Neuron (in vitro differentiated cells): ENCODE data around the gene PLPP1.
"Not testable (repeated sequence)": the region's sequence is repeated elsewhere in the genome, so short reads cannot be mapped to it uniquely, and the experiment has no call there.

Experiments
- H2AFZ ChIP-seq: one replicate; pipeline ENCODE4 v1.6.1; 2013; ENCODE audit warnings: low read depth, mild to moderate bottlenecking, inconsistent platforms, low read length, moderate library complexity
- H3K27me3 ChIP-seq: one replicate; pipeline ENCODE4 v1.6.1; 2013; ENCODE audit warnings: low read length; ENCODE audit not compliant: insufficient read depth
- H3K36me3 ChIP-seq: one replicate; pipeline ENCODE4 v1.6.1; 2013; ENCODE audit warnings: low read length; ENCODE audit not compliant: insufficient read depth
- H3K4me1 ChIP-seq: one replicate; pipeline ENCODE4 v1.6.1; 2013; ENCODE audit warnings: low read length; ENCODE audit not compliant: insufficient read depth
- H3K4me3 ChIP-seq: 2 replicates; pipeline ENCODE4 v1.5.1; 2013; ENCODE audit warnings: mild to moderate bottlenecking, low read length, moderate library complexity
- H3K9me3 ChIP-seq: one replicate; pipeline ENCODE4 v1.6.1; 2013; ENCODE audit warnings: low read length

The PLPP1 gene

DNA sequence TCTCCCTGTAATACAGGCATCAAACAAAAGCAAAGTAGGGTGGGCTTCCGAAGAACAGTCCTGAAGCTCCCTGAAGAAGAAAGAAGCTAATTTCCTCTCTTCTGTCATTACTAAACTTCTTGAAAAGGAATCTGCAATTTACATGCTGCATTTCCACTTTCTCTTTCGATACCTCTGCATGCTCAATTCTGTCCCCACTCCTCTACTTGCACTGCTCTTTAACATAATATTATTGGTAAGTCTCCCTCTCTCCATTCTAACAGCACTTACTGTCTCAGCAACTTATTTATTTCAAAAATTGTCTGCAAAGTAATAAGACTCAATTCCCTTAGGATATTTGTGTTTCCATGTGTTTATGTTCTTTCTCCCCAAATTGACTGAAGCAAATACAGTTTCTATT is 3.9 kb upstream of the PLPP1 start:
- H3K4me3 ChIP-seq, result no peak overlapping the region
- H3K36me3 ChIP-seq, result no peaks in the 10 kb centered on the region
- peaks cover 3% of the 10 kb centered on the region for H3K27me3 ChIP-seq
- peaks cover 8% of the 10 kb centered on the region for H3K4me1 ChIP-seq
- no peak overlapping the region for H2AFZ ChIP-seq
- no peaks in the 10 kb centered on the region for H3K9me3 ChIP-seq

DNA sequence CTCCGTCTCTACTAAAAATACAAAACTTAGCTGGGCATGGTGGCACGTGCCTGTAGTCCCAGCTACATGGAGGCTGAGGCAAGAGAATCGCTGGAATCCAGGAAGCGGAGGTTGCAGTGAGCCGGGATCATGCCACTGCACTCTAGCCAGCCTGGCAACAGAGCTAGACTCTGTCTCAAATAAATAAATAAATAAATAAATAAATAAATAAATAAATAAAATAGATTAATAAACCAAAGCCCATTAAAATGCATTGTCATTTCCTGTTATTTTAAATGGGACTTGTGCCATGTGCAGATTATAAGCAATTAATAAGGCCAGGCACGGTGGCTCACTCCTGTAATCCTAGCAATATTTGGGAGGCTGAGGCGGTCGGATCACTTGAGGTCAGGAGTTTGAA is 2.6 kb upstream of the PLPP1 start:
- H3K36me3 ChIP-seq, H2AFZ ChIP-seq, H3K9me3 ChIP-seq, H3K27me3 ChIP-seq, H3K4me3 ChIP-seq: not testable (repeated sequence)
- H3K4me1 ChIP-seq, result peaks cover 17% of the 10 kb centered on the region

DNA sequence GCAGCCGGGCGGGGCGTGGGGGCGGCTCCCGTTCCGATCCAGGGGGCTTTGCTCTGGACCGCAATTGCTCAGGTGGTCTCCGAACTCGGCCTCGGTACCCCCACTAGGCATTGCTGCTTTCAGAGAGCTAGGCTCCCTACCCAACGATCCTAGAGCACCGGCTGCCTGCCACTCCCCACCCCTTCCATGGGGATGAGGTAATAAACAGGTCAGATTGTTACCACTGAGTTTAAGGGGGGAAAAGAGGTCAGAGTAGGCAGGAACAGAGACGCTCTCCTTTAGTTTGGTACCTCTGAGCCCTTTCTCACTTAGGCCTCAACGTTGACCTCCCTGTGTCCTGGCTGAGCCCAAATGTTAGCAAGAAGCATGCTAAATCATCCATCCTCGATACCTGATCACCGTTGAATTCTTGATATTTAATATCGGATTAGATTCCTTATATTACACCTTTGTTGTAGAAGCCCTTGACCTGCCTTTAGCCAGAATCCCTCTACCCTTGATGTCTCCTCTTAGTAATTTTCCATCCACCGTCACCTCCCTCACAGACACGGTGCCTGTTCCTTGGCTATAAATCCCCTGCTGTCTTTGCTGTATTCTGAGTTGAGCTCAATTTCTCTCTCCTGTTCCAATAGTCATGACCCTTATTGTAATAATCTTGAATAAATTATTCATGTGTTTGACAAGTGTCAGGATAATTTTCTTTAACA is 588 bp upstream of the PLPP1 start:
- Histone ChIP-seq H3K4me1 (peaks cover 17% of the 10 kb centered on the region), H3K36me3 (no peaks in the 10 kb centered on the region), H3K4me3 (peak overlapping the region; percentile 79), H2AFZ (peak overlapping the region; percentile 88), H3K27me3 (peaks cover 3% of the 10 kb centered on the region), H3K9me3 (no peaks in the 10 kb centered on the region)

DNA sequence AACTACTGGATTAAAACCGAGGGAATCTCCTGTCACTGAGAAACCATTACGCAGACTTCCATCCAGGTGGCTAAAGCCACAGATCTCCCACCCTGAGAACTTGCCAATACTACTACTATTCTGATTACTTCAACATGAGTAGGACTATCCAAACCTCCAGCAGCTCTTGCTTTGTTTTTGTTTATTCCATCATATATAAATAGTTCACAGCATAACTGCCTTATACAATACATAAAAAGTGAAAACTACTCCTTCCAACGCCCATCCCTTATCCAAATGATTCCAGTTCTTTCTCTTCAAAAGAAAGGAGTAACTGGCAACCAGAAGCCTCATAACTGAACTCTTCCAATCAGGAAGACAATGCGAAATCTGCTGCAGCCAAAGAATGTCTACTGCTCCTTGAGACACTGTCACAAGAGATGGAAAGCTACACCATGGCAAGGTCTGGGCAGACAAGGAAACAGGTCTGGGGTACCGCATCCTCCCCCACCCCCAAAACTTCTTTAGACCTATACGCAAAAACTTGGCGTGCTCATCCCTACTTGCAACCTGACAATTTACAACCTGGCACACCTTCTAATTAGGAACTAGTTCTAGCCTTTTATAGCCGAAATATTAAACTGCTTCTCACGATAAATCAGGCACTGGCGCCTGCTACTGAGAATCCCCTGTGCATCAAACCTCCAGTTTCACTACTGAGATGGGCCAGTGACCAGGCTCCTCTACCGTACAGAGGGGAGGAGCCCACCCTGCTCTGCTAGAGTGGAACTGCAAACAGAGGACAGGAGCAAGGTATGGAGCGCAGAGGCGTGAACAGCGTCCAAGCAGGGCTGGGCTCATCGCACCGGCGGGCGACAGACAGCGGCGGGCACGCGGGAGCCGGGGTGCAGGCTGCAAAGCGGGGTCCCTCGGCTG is 986 bp downstream of the PLPP1 start:
- Histone ChIP-seq H3K4me1 (peaks cover 17% of the 10 kb centered on the region), H3K9me3 (no peaks in the 10 kb centered on the region), H2AFZ (peak overlapping the region; percentile 88), H3K4me3 (peak overlapping the region; percentile 79), H3K36me3 (no peaks in the 10 kb centered on the region), H3K27me3 (peaks cover 3% of the 10 kb centered on the region)

DNA sequence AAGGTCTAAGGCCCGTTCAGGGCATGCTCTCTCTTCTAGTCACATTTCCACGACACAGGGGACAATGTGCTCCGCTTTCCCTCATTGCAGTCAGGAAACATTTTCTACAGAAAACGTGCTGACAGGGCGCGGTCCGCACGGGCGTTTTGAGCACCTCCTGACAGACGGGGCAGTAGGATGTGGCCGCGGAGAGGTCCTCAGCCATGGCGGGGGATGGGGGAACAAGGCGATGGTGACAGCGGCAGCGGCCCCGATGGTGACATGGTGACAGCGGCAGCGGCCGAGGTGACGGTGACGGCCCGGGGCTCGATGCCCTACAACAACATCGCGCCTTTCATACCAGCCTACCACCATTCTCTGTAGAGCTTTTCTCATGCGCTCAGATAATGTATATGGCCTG is 4.1 kb downstream of the PLPP1 start:
- Histone ChIP-seq H3K27me3 (no peaks in the 10 kb centered on the region), H3K36me3 (no peaks in the 10 kb centered on the region), H3K9me3 (no peaks in the 10 kb centered on the region), H2AFZ (no peak overlapping the region), H3K4me1 (peaks cover 17% of the 10 kb centered on the region), H3K4me3 (no peak overlapping the region)

DNA sequence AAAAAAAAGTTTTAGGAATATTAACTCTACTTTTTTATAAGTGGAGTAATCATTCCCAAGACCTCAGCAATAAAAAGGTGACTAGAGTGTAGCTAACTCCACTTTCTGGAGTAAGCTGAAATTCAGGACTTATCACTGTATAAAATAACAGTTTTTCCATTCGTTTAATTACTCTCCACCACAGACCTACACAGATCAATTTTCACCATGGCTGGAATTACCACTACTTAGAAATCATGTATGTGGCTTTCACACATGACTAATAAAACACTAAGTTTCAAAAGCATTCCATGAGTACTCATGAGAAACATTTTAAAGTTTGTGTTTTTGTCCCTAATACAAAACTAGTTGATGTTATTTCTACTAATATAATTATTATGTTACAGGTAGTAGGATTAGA is 9.9 kb downstream of the PLPP1 start:
- no peaks in the 10 kb centered on the region for H3K4me1 ChIP-seq
- H3K27me3 ChIP-seq, result no peaks in the 10 kb centered on the region
- H3K36me3 ChIP-seq, result no peaks in the 10 kb centered on the region
- no peak overlapping the region for H2AFZ ChIP-seq
- H3K4me3 ChIP-seq, result no peak overlapping the region
- no peaks in the 10 kb centered on the region for H3K9me3 ChIP-seq

DNA sequence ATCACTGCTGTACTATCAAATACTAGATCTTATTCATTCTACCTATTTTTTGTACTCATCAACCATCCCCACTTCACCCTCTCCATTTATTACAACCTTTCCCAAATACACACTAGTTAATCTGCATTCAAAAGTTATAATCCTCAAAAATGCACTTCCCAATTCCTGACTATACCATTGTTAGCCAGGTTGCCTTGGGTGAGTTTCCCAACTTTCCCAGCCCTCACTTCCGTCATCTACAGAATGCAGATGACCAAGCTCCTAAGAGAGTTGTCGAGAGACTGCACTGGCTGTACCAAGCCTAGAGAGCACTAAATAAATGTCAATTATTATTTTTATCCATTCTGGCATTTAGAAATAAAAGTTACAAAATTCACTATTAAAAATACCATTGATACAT is 11.5 kb downstream of the PLPP1 start:
- no peaks in the 10 kb centered on the region for H3K27me3 ChIP-seq
- H2AFZ ChIP-seq, result no peak overlapping the region
- no peaks in the 10 kb centered on the region for H3K36me3 ChIP-seq
- no peaks in the 10 kb centered on the region for H3K9me3 ChIP-seq
- H3K4me3 ChIP-seq, result no peak overlapping the region
- H3K4me1 ChIP-seq, result no peaks in the 10 kb centered on the region

DNA sequence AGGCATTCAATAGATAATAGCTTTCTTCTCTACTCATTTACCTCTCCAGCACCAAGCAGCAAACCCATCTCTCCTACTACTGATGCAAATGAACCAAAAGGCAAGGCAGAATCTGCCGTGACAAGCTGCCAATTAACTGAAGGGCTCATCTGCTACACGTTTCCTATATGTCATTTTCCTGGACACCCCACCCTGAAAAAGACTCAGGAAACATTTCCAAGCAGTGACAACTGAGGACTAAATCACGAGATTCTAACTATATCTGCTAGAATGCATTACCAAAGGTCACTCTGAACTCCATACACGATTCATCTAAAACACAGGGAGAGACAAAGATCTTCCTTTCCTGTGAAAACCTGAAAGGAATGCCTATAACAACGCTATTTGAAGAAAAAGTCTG is 12.9 kb downstream of the PLPP1 start:
- no peak overlapping the region for H3K4me3 ChIP-seq
- H3K27me3 ChIP-seq, result no peaks in the 10 kb centered on the region
- H3K9me3 ChIP-seq, result no peaks in the 10 kb centered on the region
- H3K36me3 ChIP-seq, result no peaks in the 10 kb centered on the region
- H3K4me1 ChIP-seq, result no peaks in the 10 kb centered on the region
- no peak overlapping the region for H2AFZ ChIP-seq

DNA sequence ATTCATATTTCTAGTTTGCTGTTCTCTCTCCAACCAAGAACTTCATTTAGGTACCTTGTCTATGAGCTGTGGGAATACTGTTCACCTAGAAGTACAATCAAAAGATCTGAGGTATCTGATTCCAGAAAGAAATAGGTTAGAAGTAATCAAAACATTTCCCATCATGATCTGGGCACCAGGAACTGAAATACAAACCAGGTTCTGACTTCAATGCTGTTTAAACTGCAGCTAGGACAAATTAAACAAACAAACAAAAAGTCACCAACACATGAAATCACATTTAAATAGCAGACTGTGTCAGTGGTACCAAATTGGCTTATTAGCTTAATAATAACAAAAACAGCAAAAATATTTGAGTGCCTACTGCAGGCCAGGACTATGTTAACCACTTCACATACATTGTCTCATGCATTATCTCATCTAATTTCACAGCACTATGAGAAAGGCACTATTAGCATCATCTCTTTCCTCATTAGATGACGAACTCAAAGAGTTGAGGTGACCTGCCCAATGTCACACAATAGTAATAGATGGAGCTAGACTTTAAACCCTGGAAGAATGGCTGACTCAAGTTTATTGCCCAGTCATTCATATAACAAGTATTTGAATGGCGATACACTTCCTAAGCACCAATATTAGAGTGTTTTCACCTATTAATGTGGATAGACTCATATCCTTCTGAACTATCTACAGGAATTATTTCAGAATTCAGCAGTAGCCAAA is 14.5 kb downstream of the PLPP1 start:
- Histone ChIP-seq H3K4me1 (no peaks in the 10 kb centered on the region), H3K36me3 (no peaks in the 10 kb centered on the region), H3K9me3 (no peaks in the 10 kb centered on the region), H3K4me3 (no peak overlapping the region), H3K27me3 (no peaks in the 10 kb centered on the region), H2AFZ (no peak overlapping the region)

DNA sequence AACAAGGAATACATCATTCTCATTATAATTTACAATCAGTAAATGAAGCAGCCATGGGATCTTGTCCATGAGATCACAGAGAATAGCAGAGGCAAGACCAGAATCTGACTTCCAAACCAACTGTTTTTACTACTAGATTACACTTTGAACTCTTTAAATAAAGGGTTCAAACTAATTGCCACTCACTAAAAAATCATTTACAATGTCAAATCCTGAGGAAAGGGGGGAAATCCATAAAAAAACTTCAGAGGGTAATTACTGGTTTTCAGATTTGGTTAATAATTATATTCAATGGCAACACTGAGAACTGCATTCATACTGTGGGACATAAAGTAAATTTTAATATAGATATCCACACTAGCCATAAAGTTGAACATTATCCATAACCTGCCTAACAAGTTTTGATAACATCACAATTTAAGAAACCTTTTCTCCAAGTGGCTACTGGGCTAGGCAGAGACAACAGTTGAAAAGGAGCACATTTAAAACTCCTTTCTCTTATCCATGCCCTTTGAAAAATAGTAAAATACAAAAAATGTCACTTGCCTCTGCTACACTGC is 15.9 kb downstream of the PLPP1 start:
- Histone ChIP-seq H3K36me3 (no peaks in the 10 kb centered on the region), H3K9me3 (no peaks in the 10 kb centered on the region)

DNA sequence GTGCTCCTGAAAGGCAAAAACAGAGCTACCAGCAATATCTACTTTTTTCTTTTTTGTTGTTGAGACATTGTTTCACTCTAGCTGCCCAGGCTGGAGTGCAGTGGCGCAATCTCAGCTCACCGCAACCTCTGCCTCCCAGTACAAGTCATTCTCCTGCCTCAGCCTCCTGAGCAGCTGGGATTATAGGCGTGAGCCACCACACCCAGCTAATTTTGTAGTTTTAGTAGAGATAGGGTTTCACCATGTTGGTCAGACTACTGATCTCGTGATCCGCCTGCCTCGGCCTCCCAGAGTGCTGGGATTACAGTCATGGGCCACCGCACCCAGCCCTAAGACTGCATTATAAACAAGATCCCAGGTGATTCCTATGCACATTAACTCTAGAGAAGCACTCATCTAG is 17.0 kb downstream of the PLPP1 start:
- Histone ChIP-seq H3K4me1 (no peaks in the 10 kb centered on the region), H3K27me3 (no peaks in the 10 kb centered on the region), H3K4me3 (no peak overlapping the region), H3K9me3 (no peaks in the 10 kb centered on the region), H2AFZ (no peak overlapping the region), H3K36me3 (no peaks in the 10 kb centered on the region)

More for the DNA sequence above, 15.9 kb downstream of the PLPP1 start:
- no peaks in the 10 kb centered on the region for H3K4me1 ChIP-seq
- H3K27me3 ChIP-seq, result no peaks in the 10 kb centered on the region
- no peak overlapping the region for H3K4me3 ChIP-seq
- no peak overlapping the region for H2AFZ ChIP-seq

DNA sequence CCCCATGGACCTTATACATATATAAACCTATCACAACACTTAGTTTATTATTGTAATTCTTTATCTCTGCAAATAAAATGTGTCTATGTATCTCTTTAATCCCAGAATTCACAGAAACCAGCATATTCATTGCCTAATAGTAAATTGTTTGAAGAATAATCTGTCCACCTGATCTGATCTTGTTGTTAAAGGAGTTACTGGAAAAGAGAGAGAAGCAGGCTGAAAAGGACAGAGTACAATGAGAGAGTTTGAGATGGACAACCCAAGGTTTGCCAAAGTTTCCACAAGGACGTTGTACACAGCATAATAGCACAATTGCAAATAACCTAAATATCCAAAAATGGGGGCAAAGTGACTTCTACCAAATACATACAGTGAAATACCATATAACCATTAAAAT is 23.8 kb downstream of the PLPP1 start:
- Histone ChIP-seq H3K36me3 (no peaks in the 10 kb centered on the region), H3K4me1 (no peaks in the 10 kb centered on the region), H3K27me3 (no peaks in the 10 kb centered on the region), H2AFZ (no peak overlapping the region), H3K9me3 (no peaks in the 10 kb centered on the region), H3K4me3 (no peak overlapping the region)

DNA sequence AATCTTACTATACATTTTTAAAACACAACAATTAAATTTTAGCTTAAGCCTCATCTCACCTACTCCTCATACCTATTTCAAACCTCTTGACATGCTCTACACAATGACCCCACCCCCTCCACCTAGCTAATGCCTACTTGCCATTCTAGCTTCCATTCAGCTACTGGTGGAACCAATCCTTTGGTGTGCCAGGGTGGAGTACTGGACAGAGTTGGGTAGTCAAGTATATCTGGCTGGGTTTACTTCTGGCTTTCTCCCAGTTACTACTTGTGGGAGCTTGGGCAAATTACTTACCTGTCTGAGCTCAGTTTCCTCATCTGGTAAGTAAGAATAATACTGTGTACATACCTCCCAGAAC is 24.3 kb downstream of the PLPP1 start:
- H3K9me3 ChIP-seq, result no peaks in the 10 kb centered on the region
- no peak overlapping the region for H2AFZ ChIP-seq
- no peaks in the 10 kb centered on the region for H3K36me3 ChIP-seq
- no peaks in the 10 kb centered on the region for H3K27me3 ChIP-seq
- H3K4me1 ChIP-seq, result no peaks in the 10 kb centered on the region
- no peak overlapping the region for H3K4me3 ChIP-seq
